NOMO-1 treated with dmso at 0.1 percent for 144 hours (cell line): ENCODE data around the gene MS4A15.
"Not testable (repeated sequence)": the region's sequence is repeated elsewhere in the genome, so short reads cannot be mapped to it uniquely, and the experiment has no call there.

Source experiments
- DNase-seq: peaks from one replicate; lab custom pipeline; 2025; ENCODE audit not compliant: unreplicated experiment; lab: John Stamatoyannopoulos, UW

The MS4A15 gene

GRCh38 chr11:60756307-60757032 lies at the start of gene MS4A15:
Gene MS4A15, plus strand, starts transcription at chr11:60756867. Its CDS starts 6,867 bp downstream, at chr11:60763734.
- DNase-seq: no peak

- no peak for DNase-seq
Measured at GRCh38 chr11:60706931-60707330, 49.7 kb upstream of the MS4A15 start.

GRCh38 chr11:60710482-60710881 lies 46.2 kb upstream of the MS4A15 start:
- no peak for DNase-seq

DNA sequence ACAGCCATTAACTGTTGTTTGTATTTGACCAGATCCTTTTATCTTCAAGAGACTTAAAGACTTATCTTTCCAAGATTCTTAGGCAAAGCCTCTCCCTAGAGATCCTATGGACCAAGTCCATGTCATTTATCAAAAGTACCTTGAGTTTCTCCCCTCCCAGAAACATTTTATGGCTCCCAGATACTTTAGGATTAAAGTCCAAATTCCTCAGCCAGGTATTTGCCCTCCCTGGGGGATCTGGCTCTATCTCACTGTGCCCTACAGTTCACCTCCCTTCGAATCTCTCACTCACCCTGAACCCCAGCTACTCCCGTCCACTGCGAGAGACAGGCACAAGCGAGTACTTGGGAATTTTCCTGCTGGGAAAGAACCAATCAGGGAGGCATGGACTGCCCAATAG lies 45.4 kb upstream of the MS4A15 start:
- no peak for DNase-seq

- not testable (repeated sequence) for DNase-seq
Measured at GRCh38 chr11:60713423-60713822, 43.2 kb upstream of the MS4A15 start.

DNA sequence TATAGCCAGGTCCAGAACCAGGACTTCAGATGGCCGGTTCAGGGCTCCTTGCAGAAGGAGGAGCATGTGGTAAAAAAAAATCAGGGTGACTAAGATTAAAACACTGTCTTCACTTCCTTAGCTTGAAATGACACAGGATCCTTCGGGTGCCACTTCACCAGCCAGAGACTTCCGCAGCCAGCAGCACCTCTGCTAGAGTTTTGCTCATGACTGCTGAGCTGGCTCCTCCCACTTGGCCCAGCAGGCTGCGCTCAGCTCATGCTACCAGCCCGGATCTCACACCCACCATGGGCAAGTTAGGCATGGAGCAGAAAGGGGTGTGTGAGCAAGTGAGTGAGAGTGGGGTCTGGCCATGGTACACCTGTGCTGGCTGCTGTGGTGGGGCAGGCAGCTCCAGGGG lies 38.7 kb upstream of the MS4A15 start:
- DNase-seq: no peak

- DNase-seq: no peak
Measured at GRCh38 chr11:60718524-60719316, 37.9 kb upstream of the MS4A15 start.

DNA sequence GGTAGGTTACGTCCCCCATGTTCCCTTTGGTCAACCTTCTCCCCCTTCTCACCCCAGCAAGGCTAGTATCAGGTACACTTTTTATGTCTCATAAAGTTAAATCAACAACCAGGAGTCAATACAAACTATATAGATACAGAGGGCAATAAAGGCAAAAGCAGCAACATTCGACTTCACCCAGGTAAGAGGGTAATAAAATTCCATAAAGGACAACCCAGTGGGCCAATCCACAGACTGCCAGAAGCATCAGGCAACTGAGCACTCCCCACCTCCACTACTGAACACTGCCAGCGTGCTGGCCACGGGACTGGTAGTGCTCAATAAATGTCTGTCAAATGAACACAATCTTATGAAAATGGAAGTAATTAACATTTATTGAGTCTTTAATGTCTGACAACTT lies 37.3 kb upstream of the MS4A15 start:
- DNase-seq: no peak

DNA sequence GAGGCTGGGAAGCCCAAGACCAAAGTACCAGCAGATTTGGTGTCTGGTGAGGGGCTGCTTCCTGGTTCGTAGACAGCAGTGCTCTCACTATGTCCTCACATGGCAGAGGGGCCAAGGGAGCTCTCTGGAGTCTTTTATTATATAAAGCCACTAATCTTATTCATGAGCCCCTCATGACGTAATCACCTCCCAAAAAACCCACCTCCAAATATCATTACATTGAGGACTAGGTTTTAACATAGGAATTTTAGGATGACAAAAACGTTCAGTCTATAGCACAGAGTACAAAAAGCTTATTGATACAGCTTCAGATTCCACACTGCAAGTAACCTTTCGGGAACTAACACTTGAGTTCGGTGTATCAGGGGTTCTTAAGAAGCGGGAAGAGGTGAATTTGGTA lies 36.2 kb upstream of the MS4A15 start:
- no peak for DNase-seq

- no peak for DNase-seq
Measured at GRCh38 chr11:60724420-60724819, 32.2 kb upstream of the MS4A15 start, which contains the start of gene MS4A18. Gene MS4A18, plus strand, starts transcription at chr11:60724720.

- DNase-seq: no peak
Measured at GRCh38 chr11:60725592-60725991, 31.1 kb upstream of the MS4A15 start.

- DNase-seq: no peak
Measured at GRCh38 chr11:60731586-60731985, 25.1 kb upstream of the MS4A15 start.

- no peak for DNase-seq
Measured at GRCh38 chr11:60734279-60734678, 22.4 kb upstream of the MS4A15 start.

- DNase-seq: no peak
Measured at GRCh38 chr11:60739114-60739513, 17.6 kb upstream of the MS4A15 start.

- DNase-seq: no peak
Measured at GRCh38 chr11:60740573-60740972, 16.1 kb upstream of the MS4A15 start.

- DNase-seq: no peak
Measured at GRCh38 chr11:60741421-60741820, 15.2 kb upstream of the MS4A15 start.

DNA sequence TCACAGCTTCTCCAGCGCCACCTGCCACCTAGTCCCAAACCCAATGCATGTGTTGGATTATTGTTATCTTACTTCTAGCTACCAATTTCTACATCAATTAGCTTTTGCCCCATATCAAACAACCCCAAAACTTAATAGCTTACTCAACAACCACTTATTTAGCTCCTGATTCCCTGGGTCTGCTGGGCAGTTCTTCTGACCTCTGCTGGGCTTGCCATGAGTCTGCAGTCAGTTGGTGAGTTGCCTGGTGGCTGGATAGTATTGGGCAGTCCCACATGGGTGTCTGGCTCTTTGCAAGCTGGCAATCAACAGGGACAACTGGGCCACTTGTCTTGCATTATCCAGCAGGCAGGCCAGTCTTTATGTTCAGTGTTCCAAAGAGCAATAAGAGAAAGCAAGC lies 13.6 kb upstream of the MS4A15 start:
- DNase-seq: no peak

GRCh38 chr11:60744114-60744513 lies 12.6 kb upstream of the MS4A15 start:
- DNase-seq: no peak

DNA sequence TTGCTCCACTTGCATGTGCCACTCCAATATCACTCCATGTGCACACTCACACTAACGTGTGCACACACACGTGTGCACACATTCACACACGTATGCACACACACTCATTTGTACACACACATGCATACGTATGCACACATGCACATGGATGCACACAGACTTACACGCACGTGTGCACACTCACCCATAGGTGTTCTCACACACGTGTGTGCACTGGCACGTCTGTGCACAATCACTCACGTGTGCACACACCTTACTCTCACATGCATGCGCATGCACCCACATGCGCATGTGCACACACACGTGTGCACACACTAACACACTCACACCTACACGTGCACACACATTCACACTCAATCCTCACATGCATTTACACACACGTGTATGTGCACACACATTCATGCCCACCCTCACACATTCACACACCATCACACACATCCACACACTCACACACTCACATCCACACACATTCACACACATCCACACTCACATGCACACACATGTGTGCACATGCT lies 9.3 kb upstream of the MS4A15 start:
- DNase-seq: no peak

GRCh38 chr11:60748225-60748624 lies 8.4 kb upstream of the MS4A15 start:
- no peak for DNase-seq

DNA sequence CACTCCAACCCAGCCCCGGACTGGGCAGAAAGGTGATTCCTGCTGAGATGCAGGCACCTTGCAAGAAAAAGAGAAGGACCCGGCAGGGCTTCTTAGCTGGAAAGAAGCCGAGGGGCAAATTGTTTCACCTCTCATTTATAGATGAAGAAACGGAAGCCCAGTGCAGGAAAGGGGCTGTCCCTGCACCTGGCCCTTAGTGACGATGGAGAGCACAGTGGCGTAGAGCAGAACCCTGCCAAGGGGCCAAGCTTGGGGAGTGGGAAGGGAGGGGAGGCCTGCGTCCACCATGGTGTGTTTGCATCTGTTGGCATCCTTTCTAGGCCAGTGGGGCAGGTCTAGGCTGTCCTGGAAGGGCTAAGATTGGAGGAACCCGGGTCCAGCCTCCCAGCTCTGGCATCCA lies 7.8 kb upstream of the MS4A15 start:
- DNase-seq: no peak

- DNase-seq: no peak
Measured at GRCh38 chr11:60750911-60751310, 5.8 kb upstream of the MS4A15 start.
